WTC11 (cell line): ENCODE measurements around the gene RASGRF2. TPM values are rescaled to one million over a fixed set of nuclear protein-coding genes. Genes with fewer than 3 reads are reported as not detected.

ENCODE experiments used
- AFF4 ChIP-seq: sonication (generic); formaldehyde crosslinking; IDR thresholded peaks from 2 replicates; pipeline ENCODE4 v1.8.1; 2023; ENCODE audit warnings: mild to moderate bottlenecking, missing genetic modification reagents, borderline replicate concordance
- ATF1 ChIP-seq: sonication (generic); formaldehyde crosslinking; IDR thresholded peaks from 2 replicates; pipeline ENCODE4 v1.8.1; 2023; ENCODE audit warnings: mild to moderate bottlenecking, moderate library complexity, missing genetic modification reagents
- ATF3 ChIP-seq: sonication (generic); formaldehyde crosslinking; conservative IDR thresholded peaks from 2 replicates; pipeline ENCODE4 v1.8.1; 2022; ENCODE audit warnings: mild to moderate bottlenecking, missing genetic modification reagents
- ERG ChIP-seq: fragments of 250-450 bp; sonication (Bioruptor Pico); IDR thresholded peaks from 2 replicates; pipeline ENCODE4 v1.8.0; 2021; ENCODE audit warnings: mild to moderate bottlenecking
- ETV6 ChIP-seq: sonication (generic); formaldehyde crosslinking; IDR thresholded peaks from 2 replicates; pipeline ENCODE4 v1.8.1; 2022; ENCODE audit warnings: mild to moderate bottlenecking, missing genetic modification reagents
- FOXP4 ChIP-seq: sonication (generic); formaldehyde crosslinking; IDR thresholded peaks from 2 replicates; pipeline ENCODE4 v1.8.0; 2022; ENCODE audit warnings: mild to moderate bottlenecking, missing genetic modification reagents
- IRF1 ChIP-seq: sonication (generic); formaldehyde crosslinking; IDR thresholded peaks from 2 replicates; pipeline ENCODE4 v1.8.0; 2023; ENCODE audit warnings: missing genetic modification reagents
- NFATC4 ChIP-seq: fragments of 250-450 bp; sonication (Bioruptor Pico); IDR thresholded peaks from 2 replicates; pipeline ENCODE4 v1.9.0; 2021; ENCODE audit warnings: mild to moderate bottlenecking
- PRRX2 ChIP-seq: fragments of 250-450 bp; sonication (Bioruptor Pico); IDR thresholded peaks from 2 replicates; pipeline ENCODE4 v1.8.0; 2021; ENCODE audit warnings: mild to moderate bottlenecking
- SOX15 ChIP-seq: fragments of 250-450 bp; sonication (Bioruptor Pico); IDR thresholded peaks from 2 replicates; pipeline ENCODE4 v1.9.0; 2021; ENCODE audit warnings: mild to moderate bottlenecking
- STAT6 ChIP-seq: sonication (generic); formaldehyde crosslinking; conservative IDR thresholded peaks from 2 replicates; pipeline ENCODE4 v1.8.1; 2023; ENCODE audit warnings: mild to moderate bottlenecking, low read depth, missing genetic modification reagents, moderate library complexity
- ZBTB21 ChIP-seq: sonication (generic); formaldehyde crosslinking; IDR thresholded peaks from 2 replicates; pipeline ENCODE4 v1.8.1; 2023; ENCODE audit warnings: mild to moderate bottlenecking, missing genetic modification reagents, borderline replicate concordance
- ZNF121 ChIP-seq: sonication (generic); formaldehyde crosslinking; IDR thresholded peaks from 2 replicates; pipeline ENCODE4 v1.8.0; 2023; ENCODE audit warnings: missing genetic modification reagents
- ZNF423 ChIP-seq: fragments of 250-450 bp; sonication (Bioruptor Pico); IDR thresholded peaks from 2 replicates; pipeline ENCODE4 v2.1.2; 2022; ENCODE audit warnings: mild to moderate bottlenecking, moderate library complexity
- ZNF532 ChIP-seq: fragments of 250-450 bp; sonication (Bioruptor Pico); IDR thresholded peaks from 2 replicates; pipeline ENCODE4 v1.9.0; 2021; ENCODE audit warnings: mild to moderate bottlenecking, borderline replicate concordance
- total RNA-seq: library from RNA; stranded (reverse); gene quantifications from 3 replicates; pipeline ENCODE4 v1.2.3, GENCODE V29; 2021
- TF ChIP-seq, protein P1 (sequence below): fragments of 250-450 bp; sonication (Bioruptor Pico); conservative IDR thresholded peaks from 2 replicates; pipeline ENCODE4 v1.9.0; 2021; ENCODE audit warnings: mild to moderate bottlenecking
- TF ChIP-seq, protein P2 (sequence below): fragments of 250-450 bp; sonication (Bioruptor Pico); IDR thresholded peaks from 2 replicates; pipeline ENCODE4 v1.9.0; 2021; ENCODE audit warnings: moderate library complexity, mild to moderate bottlenecking, inconsistent platforms, borderline replicate concordance
- TF ChIP-seq, protein P3 (sequence below): sonication (generic); formaldehyde crosslinking; IDR thresholded peaks from 2 replicates; pipeline ENCODE4 v1.8.1; 2022; ENCODE audit warnings: mild to moderate bottlenecking, missing genetic modification reagents, moderate library complexity, borderline replicate concordance

RASGRF2 gene
- total RNA-seq, 1 experiment from 2014 or later = 17.6 TPM

GRCh38 chr5:80959768-80960442 is at the start of gene RASGRF2 (continued):
- TF ChIP-seq NFATC4 (CRISPR knock-in tag) = no peak
- TF ChIP-seq ZNF121 = no peak
- no peak for TF ChIP-seq ZNF532 (CRISPR knock-in tag)
- no peak for TF ChIP-seq ETV6
- no peak for TF ChIP-seq ZBTB21 (CRISPR knock-in tag)
- TF ChIP-seq ATF3 = no peak
- no peak for TF ChIP-seq AFF4
- TF ChIP-seq, protein P1, sequence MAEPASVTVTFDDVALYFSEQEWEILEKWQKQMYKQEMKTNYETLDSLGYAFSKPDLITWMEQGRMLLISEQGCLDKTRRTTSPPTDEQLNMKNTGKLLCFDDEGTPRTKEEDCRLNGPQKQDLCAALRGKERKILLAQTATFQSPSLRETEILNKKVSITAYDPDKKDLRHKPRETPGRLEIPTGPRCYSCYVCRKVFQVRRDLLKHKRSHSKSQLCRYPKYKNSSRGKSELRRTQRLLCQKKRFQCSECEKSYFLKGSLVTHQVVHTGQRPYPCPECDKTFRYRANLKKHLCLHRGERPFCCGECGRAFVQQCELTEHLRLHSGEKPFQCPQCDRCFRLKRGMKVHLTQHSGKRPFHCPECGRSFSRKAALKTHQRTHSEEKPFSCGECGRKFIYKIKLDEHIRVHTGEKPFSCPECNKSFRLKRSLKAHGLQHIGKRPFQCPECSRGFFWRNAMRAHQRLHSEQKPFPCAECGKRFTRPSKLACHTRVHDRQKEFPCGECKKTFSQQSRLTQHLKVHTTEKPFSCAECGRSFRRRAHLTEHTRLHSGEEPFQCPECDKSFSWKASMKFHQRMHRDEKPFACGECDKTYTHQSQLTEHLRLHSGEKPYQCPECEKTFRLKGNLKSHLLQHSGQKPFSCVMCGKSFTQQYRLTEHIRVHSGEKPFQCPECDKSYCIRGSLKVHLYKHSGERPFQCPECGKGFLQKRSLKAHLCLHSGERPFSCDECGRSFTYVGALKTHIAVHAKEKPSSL (CRISPR knock-in tag) = no peak
- no peak for TF ChIP-seq ERG (CRISPR knock-in tag)
- no peak for TF ChIP-seq PRRX2 (CRISPR knock-in tag)
- no peak for TF ChIP-seq ATF1
- no peak for TF ChIP-seq SOX15 (CRISPR knock-in tag)
- TF ChIP-seq, protein P2, sequence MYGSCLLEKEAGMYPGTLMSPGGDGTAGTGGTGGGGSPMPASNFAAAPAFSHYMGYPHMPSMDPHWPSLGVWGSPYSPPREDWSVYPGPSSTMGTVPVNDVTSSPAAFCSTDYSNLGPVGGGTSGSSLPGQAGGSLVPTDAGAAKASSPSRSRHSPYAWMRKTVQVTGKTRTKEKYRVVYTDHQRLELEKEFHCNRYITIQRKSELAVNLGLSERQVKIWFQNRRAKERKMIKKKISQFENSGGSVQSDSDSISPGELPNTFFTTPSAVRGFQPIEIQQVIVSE = no peak
- TF ChIP-seq STAT6 (CRISPR knock-in tag) = no peak
- no peak for TF ChIP-seq ZNF423 (CRISPR knock-in tag)
- no peak for TF ChIP-seq IRF1 (CRISPR knock-in tag)
- TF ChIP-seq, protein P3, sequence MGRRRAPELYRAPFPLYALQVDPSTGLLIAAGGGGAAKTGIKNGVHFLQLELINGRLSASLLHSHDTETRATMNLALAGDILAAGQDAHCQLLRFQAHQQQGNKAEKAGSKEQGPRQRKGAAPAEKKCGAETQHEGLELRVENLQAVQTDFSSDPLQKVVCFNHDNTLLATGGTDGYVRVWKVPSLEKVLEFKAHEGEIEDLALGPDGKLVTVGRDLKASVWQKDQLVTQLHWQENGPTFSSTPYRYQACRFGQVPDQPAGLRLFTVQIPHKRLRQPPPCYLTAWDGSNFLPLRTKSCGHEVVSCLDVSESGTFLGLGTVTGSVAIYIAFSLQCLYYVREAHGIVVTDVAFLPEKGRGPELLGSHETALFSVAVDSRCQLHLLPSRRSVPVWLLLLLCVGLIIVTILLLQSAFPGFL (CRISPR knock-in tag) = no peak
- TF ChIP-seq FOXP4 (CRISPR knock-in tag) = no peak
